Activated CD4-positive, CD25-positive, alpha-beta regulatory T cell treated with anti-CD3 and anti-CD28 coated beads, Interleukin-2, amount 50 U/mL, for 16 hours (primary cell): ENCODE data around the gene PLAC8.
"Not testable (repeated sequence)": the region's sequence is repeated elsewhere in the genome, so short reads cannot be mapped to it uniquely, and the experiment has no call there.

Source experiments
- DNase-seq: peaks from one replicate; pipeline ENCODE4 v3.0.0-alpha.2; 2020; ENCODE audit warnings: low read depth, low spot score

Gene PLAC8

GRCh38 chr4:83074086-83074704, 40.3 kb downstream of the PLAC8 start:
- DNase-seq = peak; percentile 47

DNA sequence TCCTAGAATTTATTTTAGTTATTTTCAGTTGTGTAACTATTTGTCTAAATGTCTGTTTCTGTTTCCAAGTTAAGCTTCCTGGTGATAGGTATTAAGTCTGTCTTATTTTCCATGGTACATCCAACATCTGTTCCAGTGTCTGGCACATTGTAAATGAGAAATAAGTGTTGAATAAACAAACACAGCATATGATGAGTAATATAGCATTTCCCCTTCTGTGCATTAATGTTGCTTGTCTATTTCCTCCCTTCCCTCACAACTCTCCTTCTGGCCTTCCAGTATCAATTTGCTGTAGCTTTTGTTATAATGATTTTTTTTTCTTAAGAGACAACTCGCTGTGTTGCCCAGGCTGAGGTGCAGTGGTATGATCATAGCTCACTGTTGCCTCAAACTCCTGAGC, 43.4 kb downstream of the PLAC8 start:
- DNase-seq = no peak

- DNase-seq = no peak
Observed at GRCh38 chr4:83067058-83067639, 47.4 kb downstream of the PLAC8 start.

DNA sequence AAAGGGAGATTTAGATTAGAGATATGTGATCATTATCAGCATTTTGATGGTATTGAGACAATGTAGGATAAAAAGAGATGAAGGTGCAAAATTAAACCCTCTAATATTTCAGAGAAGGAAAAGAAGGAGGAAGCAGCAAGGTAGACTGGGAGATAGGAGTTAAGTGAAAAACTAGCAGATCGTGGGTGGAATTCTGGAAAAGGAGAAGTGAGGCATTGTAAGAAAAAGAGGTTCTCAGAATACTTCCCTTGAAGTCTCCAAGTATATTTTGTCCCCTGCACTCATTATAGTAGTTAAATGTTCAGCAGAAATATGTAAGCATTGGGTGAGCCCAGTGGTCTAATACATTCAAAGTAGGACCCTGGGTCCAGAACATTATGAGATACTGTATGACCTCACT, 49.3 kb downstream of the PLAC8 start:
- DNase-seq = no peak

DNA sequence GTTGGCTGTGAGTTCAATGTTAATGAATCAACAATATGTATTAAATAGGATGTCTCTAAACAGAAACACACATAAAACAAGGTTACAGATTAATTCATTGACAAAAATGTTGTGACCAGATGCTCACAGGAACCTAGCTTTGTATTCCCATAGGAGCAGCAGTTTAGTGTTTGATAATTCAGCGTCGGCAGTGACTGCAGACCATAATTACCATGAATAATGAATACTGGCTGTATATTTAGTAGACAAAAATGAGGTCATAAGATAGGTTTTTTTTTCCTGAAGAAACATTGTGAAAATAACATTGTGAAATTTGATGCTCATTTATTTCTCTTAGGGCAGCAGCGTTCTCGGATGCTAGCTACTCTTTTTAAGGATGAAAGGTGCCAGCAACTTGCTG, 51.8 kb downstream of the PLAC8 start:
- DNase-seq = no peak

DNA sequence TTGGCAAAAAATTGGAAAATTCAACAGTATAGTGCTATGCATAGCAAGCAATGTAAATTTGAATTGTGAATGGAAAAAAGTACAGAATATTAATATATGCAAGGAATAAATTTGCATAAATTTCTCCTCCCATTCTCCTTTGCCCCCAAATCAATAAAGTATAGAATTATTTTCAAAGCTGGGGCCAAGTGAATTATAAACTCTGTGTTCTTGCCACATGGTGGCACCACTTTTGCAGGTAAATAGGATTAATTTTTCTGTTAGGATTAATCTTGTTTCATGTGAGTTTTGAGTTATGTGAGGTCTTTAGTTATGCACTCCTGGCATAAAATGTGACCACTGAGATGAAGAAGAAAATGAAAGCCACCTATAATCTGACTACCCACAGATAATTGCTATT, 59.6 kb downstream of the PLAC8 start:
- DNase-seq = no peak

- not testable (repeated sequence) for DNase-seq
Observed at GRCh38 chr4:83048781-83049180, 65.7 kb downstream of the PLAC8 start.

DNA sequence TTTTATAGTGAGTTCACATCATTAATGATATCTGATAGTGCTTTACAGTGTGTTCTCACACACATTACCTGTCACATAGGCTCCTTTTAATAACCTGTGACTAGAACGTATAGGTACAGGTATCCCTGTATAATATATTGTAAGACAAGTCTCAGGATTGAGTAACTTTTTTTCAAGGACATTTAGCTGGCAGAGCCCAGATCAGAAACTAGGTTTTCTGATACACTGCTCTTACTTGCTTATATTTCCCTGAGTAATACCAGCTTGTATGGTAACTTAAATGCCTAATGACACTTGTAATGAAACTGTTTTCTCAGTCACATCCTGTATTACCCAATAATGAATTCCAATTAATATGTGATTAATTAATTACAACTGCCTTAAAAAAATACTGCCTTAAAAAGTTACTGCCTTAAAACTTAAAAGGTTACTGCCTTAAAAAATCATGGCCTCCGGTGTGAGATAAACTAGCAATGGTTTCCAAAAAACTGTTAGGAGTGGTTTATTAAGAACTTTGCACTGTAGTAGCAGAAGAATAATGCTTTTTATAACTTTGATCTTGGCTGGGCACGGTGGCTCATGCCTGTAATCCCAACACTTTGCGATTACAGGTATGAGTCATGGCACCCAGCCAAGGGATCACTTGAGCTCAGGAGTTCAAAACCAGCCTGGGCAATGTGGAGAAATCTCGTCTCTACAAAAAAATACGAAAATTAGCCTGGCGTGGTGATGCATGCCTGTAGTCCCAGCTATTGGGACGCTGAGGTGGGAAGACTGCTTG, 67.6 kb downstream of the PLAC8 start:
- DNase-seq = no peak

DNA sequence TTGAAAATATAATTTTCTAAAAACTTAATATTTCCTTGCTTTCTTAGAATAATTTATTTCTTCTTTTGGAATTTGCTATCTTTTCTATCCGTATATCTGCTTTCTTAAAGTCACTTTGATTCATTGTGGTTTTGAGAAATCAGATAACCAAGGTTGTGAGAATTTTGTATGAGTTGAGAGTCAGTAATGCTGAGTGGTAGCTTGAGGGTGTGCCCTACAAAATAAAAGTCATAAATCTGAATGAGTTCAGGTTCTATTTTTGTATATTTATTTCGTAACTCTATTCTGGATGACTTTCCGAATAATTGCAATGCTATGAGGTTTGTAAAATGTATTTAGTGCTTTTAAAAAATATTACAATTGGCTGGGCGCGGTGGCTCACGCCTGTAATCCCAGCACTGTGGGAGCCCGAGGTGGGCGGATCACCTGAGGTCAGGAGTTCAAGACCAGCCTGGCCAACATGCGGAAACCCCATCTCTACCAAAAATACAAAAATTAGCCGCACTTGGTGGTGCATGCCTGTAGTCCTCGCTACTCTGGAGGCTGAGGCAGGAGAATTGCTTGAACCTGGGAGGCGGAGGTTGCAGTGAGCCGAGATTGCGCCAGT, 70.6 kb downstream of the PLAC8 start:
- no peak for DNase-seq

- DNase-seq = not testable (repeated sequence)
Observed at GRCh38 chr4:83043157-83043556, 71.4 kb downstream of the PLAC8 start.

DNA sequence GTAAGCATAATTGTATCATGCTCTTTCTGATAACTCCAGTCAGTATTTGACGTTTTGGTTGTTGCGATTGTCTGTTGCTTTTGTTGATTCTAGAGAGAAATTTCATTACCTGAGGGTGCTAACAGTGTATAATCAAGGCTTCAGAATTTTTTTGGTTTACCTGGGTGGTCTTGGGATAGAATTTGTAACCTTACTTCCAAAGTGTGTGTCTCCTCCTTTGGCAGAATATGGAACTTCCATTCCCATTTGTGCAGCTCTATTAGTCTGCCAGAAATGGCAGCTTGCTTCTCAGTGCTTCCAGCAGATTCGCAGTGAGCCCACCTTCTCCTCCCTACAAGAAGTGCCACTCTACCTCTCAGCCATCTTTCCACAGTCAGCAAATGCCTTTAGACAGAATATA, 74.3 kb downstream of the PLAC8 start:
- no peak for DNase-seq
